Measurements from ENCODE around the gene ZNF267.
"Not testable (repeated sequence)": the region's sequence is repeated elsewhere in the genome, so short reads cannot be mapped to it uniquely, and the experiment has no call there.

The ZNF267 gene

GRCh38 chr16:31873556-31874365, at the start of gene ZNF267:
Gene ZNF267 (plus strand): TSS chr16:31873807. CDS start chr16:31873967, 160 bp downstream.
- DNase-seq = peak; percentile 88

- DNase-seq = no peak
These were observed 40.6 kb upstream of the ZNF267 start for GRCh38 chr16:31833047-31833446.

- DNase-seq = not testable (repeated sequence)
These were observed 37.2 kb upstream of the ZNF267 start for GRCh38 chr16:31836396-31836795.

DNA sequence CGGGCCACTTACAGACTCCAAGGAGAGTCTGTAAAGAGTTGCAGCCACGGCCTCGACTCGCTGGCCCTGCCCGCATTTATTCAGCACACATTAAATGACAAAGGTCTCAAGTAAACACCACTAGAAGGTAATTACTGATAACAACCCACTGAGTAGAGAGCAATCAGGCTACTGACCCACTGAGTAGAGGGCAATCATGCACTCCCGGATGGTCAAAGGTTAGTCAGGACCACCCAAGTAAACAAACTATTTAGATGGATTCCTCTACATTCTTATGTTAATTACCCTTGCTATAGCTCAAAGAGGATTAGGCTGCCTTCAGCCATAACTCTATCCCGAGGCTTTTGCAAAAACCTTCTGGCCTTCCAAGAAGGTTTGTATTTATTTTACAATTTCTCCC, 30.7 kb upstream of the ZNF267 start:
- DNase-seq = no peak

- not testable (repeated sequence) for DNase-seq
These were observed 25.0 kb upstream of the ZNF267 start for GRCh38 chr16:31848572-31848971.

GRCh38 chr16:31853291-31853690, 20.3 kb upstream of the ZNF267 start:
- DNase-seq = no peak

DNA sequence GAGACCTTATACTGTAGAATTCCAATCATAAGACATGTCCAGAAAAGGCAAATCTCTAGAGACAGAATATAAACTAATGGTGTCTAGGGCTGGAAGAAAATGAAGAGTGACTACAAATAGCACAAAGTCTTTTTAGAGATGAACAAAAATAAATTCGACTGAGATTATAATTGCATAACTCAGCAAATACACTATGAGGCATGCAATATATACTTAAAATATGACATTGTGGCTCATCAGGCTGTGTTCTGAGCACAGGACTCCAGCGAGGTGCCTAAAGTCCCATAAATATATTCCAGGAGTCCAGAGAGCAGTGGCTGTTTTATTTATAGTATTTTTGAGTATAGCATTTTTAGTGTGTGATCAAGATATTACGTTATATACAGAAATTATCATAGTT, 13.1 kb upstream of the ZNF267 start:
- no peak for DNase-seq

GRCh38 chr16:31861455-31861854, 12.2 kb upstream of the ZNF267 start:
- DNase-seq = no peak

DNA sequence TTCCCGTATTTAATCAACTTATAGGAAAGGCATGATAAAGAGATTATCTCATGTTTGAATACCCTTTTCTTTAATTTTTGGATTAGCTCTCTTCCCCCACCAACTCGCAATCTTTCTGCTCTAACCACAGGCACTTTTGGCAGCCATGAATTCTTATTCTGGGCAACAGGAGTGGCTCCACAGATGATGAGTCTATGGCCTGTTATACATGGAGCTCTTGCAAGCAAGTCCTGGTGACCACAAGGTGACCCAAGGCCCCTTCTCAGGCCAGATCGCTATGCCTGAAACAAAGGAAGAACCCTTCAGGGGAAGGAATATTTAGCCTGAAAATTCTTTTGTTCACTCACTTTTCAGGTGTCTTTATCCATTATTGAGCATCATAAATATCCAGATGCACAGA, 10.8 kb upstream of the ZNF267 start:
- DNase-seq = no peak

DNA sequence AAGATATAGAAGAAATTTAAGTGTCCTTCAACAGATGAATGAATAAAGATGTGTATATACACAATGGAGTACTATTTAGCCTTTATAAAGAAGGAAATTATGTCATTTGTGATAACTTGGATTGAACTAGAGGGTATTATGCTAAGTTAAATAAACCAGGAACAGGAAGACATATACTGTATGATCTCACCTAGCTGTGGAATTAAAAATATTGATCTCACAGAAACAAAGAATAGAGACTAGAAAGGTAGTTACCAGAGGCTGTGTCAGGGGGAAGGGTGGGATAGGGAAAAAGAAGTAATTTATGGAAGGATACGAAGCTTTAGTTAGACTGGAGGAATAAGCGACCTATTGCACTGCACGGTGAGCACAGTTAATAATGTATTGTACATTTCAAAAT, 5.4 kb upstream of the ZNF267 start:
- no peak for DNase-seq

GRCh38 chr16:31868691-31869167, 4.9 kb upstream of the ZNF267 start:
- DNase-seq = peak; percentile 55

DNA sequence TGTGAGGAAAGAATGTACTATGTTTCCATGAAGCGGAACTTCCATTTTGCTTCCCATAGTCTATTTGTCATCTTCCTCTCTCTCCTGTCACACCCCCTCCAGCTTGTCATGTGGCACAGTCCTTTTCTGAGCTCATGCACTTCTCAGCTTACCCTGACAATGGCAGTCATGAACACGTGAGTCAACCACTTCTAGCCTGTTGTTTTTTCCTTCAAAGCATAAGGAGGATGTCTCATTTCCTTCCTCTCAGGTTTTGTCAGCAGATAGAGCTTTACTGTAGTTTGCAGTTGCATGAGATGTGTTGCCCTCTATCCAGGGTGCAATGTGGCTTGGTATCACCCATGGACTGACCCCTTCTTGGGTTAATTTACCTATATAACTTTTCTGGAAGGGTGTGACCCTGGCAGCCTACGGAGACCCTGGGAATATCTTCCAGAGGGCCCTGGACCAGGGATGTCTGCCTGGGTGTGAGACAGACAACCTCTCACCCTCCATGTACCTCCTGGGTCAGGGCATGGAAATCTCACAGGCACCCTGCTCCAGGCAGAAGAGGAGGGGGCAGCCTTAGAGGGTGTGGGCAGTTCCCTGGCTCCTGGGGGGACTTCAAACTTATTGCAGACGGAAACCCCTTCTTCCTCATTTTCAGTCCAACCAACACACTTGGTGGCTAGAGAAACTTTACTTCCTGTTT, 4.0 kb upstream of the ZNF267 start:
- peak; percentile 44 for DNase-seq

DNA sequence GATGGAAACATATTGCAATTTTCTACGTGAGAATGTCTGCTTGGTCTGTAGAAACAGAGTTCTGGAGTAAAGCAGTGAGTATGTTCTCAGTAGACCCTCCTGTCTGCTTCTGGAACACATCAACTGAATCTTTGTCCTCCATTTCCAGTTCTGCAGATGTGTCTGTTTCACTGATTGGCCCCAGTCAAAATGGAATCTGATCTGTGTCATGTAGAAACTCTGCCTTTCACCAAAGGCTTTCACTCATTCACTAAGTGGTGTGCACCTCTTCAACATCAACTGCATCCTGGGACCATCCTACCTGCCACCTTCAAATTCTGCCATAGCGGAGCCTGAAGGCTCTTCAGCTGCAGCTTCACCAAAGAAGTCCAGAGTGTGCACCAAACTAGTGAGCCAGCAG, 2.8 kb upstream of the ZNF267 start:
- no peak for DNase-seq

DNA sequence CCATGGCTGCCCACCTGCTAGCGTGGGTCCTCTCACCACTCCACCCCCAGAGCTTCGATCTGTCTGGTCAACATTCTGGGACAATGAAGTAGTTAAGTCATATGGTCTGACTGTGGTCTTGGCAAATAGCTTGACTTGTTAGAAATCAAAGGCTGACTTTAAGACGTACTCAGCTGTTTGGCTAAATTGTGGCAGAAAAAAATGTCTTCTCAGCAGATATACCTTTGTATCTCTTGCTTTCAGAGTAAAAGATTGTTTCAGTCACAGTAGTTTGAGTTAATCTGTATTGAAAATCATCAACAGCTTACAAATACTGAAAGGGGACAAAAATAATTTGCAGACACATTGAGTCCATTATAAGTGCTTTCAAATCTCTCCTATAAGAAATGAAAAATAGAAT, 2.1 kb upstream of the ZNF267 start:
- no peak for DNase-seq

GRCh38 chr16:31872201-31872600, 1.4 kb upstream of the ZNF267 start:
- no peak for DNase-seq

GRCh38 chr16:31874366-31875111, 932 bp downstream of the ZNF267 start:
- DNase-seq = peak; percentile 14

DNA sequence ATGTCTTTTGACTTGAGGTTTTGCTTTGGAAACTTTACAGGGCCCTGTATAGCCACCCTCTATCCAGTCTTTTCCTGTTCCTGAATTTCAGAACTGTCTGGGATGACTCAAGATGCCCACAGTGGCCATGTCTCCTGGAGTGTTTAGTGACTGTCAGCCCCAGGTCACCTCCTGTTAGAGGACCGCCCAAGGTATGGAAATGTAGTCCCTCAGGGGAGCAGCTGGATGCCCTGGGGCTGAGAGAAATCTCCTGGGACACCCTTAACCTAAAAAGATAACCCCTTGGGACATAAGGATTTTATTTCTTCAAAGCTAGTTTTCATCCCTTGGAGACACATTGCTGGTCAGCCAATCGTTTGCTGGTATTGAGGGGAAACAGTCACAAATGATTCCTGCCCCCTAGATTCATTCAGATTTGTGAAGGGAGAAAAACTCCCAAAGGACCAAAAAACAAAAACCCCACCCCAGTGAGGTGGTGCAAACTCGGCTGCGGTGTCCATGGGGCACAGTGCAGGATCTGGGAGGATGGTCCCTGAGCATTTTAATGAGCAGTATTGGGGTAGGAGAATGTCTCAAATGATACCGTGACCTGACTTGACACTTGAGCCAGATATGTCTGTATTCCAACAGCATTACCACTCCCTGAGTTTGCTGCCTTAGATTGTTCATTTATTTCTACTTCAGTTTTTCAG, 1.7 kb downstream of the ZNF267 start:
- DNase-seq = no peak

GRCh38 chr16:31875928-31876547, 2.4 kb downstream of the ZNF267 start:
- DNase-seq = no peak

DNA sequence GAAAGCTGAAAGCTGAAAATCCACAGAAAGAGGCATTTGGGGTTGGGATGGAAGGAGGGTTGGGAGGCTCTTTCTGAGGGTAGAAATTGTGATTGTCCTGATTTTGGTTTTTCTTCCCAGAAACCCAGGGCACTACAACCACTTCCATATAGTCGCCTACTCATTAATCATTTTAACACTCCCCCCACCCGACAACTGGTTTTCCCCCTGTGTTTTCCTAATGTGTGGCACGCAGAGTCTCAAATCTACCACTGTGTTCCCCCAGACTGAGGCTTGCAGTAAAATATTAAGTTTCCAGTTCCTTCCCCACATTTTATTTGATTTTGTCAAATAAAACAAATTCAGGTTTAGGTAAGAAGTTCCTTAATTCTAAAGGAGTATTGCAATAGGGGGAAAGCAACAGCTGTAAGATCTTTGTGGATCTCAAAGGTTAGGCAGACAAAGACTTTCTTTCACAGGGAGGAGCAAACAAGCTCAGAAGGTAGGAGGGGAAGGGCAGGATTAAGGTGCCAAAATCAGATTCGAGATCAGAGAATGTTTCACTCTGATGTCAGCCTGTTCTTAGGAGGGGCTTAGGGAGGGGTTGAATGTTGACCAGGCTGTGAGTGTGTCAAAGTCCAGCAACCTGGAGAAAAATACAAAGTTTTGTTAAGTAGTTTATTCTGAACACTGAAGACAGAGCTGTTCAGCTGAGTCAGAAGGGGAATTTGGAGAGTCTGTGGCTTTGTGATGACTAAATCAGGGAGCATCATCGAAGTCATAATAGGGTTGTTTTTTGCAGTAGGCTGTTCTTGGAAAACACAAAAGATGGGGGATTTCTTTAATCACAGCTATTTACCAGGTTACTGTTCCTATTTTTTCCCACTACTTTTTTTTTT, 3.6 kb downstream of the ZNF267 start:
- DNase-seq = no peak

GRCh38 chr16:31877876-31878642, 4.5 kb downstream of the ZNF267 start:
- no peak for DNase-seq

DNA sequence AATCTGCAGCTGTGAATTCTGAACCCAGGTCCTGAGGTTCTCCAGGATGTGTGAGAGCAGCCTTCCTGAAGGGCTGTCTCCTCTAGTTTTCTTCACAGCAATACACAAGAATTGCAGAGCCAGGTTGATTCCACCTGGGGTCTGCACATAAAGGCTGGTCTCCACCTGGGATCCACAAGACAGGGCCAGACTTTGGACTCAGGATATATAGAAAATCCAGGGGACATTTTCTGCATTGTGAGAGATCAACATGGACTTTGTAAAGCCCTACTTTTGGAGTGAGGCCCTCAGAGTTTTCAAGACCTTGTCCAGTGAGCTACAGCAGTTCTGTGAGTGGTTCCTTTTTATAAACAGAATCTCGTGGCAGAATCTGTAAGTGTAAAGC, 6.3 kb downstream of the ZNF267 start:
- no peak for DNase-seq

Measured in NK-92 treated with Interleukin-12 subunit alpha and Interleukin-12 subunit beta, amount 100 ng/mL, for 24 hours (cell line).